GM23248 (cell line): ENCODE results near the gene KIF20A.
"Not testable (repeated sequence)": the region's sequence is repeated elsewhere in the genome, so short reads cannot be mapped to it uniquely, and the experiment has no call there.

Experiments
- EZH2 ChIP-seq: fragments of 200-600 bp; sonication (generic); IDR thresholded peaks from 2 replicates; pipeline ENCODE4 v1.6.1; 2018; ENCODE audit warnings: antibody characterized with exemption, mild to moderate bottlenecking; ENCODE audit not compliant: insufficient read depth, poor library complexity, severe bottlenecking
- EZH2phosphoT487 ChIP-seq: fragments of 200-600 bp; sonication (generic); IDR thresholded peaks from 2 replicates; pipeline ENCODE4 v1.6.1; 2018; ENCODE audit warnings: antibody characterized with exemption, moderate library complexity, mild to moderate bottlenecking, low read depth; ENCODE audit not compliant: insufficient read depth

GRCh38 chr5:138143578-138143977 is 35.3 kb upstream of the KIF20A start:
- TF ChIP-seq EZH2, EZH2phosphoT487: not testable (repeated sequence)
